GM19395 (cell line): Measurements from ENCODE around the gene MAPKAP1.

Experiments used
- ATAC-seq: cut with Tn5 transposase; IDR thresholded peaks from one replicate; pipeline ENCODE4 v1.9.1; 2021; ENCODE audit warnings: mild to moderate bottlenecking, moderate library complexity; ENCODE audit not compliant: unreplicated experiment

Gene MAPKAP1

DNA sequence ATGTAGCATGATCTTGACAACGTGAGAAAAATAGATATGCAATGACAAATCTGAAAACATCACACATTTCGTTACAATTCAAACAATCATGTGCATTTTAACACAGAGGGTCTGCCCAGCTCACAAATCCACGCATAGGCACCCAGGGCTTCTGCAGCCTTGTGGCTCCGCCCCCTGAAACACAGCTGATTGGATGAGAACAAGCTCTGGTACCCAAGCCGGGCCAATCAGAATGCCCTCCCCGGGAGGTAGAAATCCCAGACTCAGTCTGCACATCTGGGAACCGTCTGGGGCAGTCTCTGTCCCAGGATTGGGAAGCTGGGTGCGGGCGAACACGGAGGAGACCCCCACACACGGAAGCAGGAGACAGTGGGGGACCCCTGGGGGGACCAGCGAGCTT lies 307.8 kb downstream of the MAPKAP1 start:
- no peak for ATAC-seq

DNA sequence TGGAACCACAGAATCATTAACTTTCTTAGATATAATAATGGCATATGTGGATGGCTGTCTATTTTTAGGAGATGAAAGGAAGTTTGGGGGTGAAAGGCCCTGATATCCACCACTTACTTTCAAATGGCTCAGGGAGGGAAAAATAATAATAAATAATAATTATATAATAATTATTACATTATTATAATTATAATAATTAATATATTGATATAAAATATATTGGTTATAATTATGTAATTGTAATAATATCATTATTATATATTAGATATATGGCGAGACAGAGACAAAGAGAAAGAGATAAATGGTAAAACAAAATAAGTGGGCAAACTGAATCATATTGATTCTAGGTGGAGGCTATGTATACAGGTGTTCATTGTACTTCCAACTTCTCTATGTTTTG lies 308.8 kb downstream of the MAPKAP1 start:
- ATAC-seq, result no peak

DNA sequence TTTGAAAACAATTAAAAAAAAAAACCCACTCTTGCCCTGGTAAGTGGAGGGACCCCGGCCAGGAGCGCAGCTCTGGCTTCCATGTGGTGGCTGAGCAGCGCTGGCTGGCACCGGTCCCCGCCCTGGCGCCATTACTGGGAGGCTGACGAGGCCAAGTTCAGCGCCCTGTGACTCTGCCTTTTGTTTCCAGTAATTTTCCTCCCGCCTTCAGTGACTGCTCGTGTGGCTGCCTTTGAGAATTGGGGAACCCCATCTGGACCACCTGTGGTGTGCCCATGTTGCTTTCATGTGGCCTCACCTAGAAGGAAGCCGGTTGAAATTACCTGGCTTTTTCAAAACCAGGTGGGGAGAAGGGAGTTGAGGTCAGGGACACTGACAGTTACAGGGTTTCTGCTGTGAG lies 309.3 kb downstream of the MAPKAP1 start:
- no peak for ATAC-seq

DNA sequence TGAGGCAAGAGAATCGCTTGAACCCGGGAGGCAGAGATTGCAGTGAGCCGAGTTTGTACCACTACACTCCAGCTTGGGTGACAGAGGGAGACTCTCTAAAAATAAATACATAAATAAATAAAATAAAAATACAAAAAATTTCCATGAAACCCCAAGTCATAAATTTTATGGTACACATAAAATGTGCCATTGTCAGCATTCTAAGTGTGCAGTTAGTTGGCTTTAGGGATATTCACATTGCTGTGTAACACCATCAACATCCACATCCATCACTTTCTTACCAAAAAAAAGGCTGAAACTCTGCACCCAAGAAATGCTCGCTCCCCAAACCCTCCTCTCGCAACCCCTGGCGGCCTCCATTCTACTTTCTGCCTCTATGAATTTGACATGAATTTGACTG lies 310.2 kb downstream of the MAPKAP1 start:
- ATAC-seq, result no peak

DNA sequence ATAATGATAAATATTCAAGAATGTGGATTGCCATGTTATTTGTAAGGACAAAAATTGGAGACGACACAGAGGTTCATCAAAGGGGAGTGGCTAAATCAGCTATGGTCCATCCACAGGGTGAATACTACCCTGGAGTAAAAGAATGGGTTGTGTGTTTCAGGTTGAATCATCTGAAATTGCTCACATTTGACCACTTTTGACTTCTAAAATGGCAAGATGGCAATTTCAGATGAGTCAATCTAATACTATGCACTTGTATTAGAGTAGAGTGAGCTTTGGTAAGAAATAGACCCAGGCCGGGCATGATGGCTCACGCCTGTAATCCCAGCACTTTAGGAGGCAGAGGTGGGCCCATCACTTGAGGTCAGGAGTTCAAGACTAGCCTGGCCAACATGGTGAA lies 313.6 kb downstream of the MAPKAP1 start:
- ATAC-seq, result no peak

DNA sequence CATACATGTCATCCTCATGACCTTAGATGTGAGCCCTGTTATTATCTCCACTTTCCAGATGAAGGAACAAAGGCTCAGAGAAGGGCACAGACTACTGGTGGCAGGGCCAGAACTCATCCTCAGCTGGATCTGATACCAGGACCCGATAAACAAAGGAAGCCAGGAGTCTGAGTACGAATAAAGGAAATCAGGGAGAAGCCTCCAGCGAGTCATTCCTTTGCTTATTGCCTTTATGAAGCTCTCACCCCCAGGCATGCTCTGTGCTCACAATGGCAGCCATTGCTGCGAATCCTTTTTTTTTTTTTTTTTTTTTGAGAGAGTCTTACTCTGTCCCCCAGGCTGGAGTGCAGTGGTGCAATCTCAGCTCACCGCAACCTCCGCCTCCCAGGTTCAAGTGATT lies 315.3 kb downstream of the MAPKAP1 start:
- no peak for ATAC-seq

DNA sequence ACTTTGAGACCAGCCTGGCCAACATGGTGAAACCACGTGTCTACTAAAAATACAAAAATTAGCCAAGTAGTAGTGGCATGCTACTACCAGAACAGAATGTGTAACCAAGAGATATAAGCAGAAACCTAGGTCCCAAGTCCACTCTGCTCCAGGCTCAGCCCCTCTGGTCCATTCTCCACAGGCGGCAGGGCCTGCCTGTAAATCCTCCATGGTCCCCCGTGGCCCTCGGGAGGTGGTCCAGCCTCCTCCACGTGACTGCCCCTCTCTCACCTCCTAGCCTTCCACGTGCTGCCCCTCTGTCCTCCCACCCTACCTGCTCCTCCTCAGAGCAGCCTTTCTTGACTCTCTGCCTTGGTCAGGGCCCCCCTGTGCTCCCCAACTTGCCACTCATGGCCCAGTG lies 318.0 kb downstream of the MAPKAP1 start:
- ATAC-seq, result no peak

DNA sequence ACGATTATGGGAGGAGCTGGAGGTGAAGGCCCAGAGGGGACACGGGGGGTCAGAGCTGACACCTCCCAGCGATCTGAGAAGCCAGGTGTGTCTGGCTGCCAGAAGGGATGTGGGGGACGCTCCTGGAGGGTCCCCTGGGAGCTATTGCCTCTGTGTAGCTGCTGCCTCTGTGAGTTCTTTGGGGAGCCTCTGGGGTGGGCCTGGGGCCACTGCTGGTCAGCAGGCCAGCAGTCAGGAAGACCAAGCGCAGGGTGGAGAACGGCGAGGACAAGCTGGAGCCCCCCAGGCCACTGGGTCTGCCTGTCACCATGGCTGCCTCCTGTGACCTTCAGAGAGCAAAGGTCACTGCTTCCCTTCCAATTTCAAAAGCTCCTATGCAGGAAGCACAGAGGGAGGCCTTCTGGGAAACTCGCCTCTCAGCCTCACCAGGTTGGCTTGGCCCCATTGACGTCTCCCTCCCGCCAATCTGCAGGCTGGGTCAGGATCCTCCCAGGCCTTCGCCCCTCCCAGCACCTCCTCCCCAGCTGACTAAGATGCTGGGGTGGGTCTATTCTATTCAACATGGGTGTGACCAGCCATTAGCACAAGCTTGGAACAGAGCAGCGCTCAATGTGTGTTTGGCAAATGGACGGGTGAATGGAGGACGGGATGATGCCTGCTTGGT lies 319.0 kb downstream of the MAPKAP1 start:
- no peak for ATAC-seq
